Duodenal mucosa (tissue), 2 donors: ENCODE data around the gene RYR3.

Experiments used
- H3K27ac ChIP-seq: one replicate; pipeline ENCODE4 v1.7.0; 2013; ENCODE audit warnings: low read depth, low read length
- H3K27me3 ChIP-seq, 2 donors: one replicate each; pipeline ENCODE4 v1.7.0; 2013; ENCODE audit warnings: low read length in 2 of 2, control low read depth in 1 of 2; ENCODE audit not compliant: insufficient read depth in 2 of 2, control insufficient read depth in 1 of 2
- H3K36me3 ChIP-seq, 2 donors: one replicate each; pipeline ENCODE4 v1.7.0; 2013; ENCODE audit warnings: low read length in 2 of 2, control low read depth in 1 of 2; ENCODE audit not compliant: insufficient read depth in 2 of 2, control insufficient read depth in 1 of 2
- H3K4me1 ChIP-seq, 2 donors: one replicate each; pipeline ENCODE4 v1.7.0; 2013; ENCODE audit warnings: low read length in 2 of 2, control low read depth in 1 of 2; ENCODE audit not compliant: insufficient read depth in 2 of 2, control insufficient read depth in 1 of 2
- H3K4me3 ChIP-seq, 2 donors: one replicate each; pipeline ENCODE4 v1.7.0; 2013; ENCODE audit warnings: low read length in 2 of 2, low read depth in 1 of 2
- H3K9ac ChIP-seq, 2 donors: one replicate each; pipeline ENCODE4 v1.7.0; 2013; ENCODE audit warnings: low read length in 2 of 2, low read depth in 1 of 2
- H3K9me3 ChIP-seq, 2 donors: one replicate each; pipeline ENCODE4 v1.7.0; 2013; ENCODE audit warnings: low read length in 2 of 2, control low read depth in 1 of 2; ENCODE audit not compliant: control insufficient read depth in 1 of 2

RYR3 gene

DNA sequence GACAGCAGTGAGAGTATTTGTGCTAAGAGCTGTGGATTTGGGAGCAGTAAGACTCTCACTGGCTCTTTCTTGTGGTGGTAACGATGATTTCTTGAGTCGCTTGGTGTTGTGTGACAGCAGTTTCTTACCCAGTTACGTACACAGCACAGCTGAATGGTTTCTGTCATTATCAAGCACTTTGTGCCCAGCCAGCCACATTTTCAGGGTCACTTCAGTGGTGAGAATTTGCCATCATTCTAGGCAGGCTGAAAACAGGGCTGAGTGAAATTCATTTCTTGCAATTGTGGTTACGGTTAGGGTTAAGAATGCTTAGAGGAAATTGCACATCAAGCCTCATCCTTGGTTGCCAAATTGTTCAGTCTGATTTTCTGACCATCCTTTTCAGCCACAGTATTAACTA, 130.1 kb downstream of the RYR3 start:
- H3K27me3 ChIP-seq: no peaks in the 10 kb centered on the region
- H3K4me1 ChIP-seq: no peaks in the 10 kb centered on the region
- H3K27ac ChIP-seq: no peak overlapping the region
- no peak overlapping the region for H3K4me3 ChIP-seq
- no peak overlapping the region for H3K9ac ChIP-seq
- no peaks in the 10 kb centered on the region for H3K9me3 ChIP-seq
- no peaks in the 10 kb centered on the region for H3K36me3 ChIP-seq

DNA sequence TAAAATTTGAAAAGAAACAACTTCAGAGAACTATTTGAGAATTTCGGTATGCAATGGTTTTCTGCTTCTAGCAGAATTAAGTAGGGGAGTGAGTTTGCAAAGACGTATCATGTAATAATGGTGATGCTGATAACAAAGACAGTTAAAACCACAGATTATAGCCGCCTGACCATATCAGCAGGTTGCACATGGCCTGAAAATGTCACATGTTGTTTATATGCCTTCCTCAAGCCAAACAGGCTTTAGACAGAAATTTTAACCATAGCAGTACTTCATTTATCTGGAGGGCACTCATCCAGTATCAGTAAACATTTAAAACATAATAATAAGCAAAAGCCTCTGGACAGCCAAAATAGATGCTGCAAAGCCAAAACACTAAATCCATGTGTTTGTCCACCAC, 131.7 kb downstream of the RYR3 start:
- Histone ChIP-seq H3K9me3 (no peaks in the 10 kb centered on the region), H3K4me3 (no peak overlapping the region), H3K27ac (no peak overlapping the region), H3K4me1 (no peaks in the 10 kb centered on the region), H3K27me3 (no peaks in the 10 kb centered on the region), H3K36me3 (no peaks in the 10 kb centered on the region), H3K9ac (no peak overlapping the region)

DNA sequence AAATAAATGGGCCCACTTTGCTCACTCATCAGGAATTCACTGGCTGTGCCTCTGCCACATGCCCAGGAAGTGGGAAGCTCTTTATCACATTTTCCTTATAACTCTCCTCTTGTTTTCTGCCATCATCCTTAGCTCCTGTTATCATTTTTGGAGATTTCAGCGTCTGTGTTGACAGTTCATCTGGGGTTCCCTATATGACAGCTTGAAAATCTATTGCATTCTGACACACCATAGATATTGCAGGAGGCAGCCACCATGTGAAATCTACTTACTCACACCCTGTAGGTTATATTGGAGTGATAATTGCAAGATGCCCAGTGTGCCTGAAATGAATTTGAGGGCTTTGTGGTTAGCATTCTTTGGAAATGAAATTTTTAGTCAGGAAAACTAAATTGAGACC, 132.9 kb downstream of the RYR3 start:
- Histone ChIP-seq H3K9me3 (no peaks in the 10 kb centered on the region), H3K27ac (no peak overlapping the region), H3K4me1 (no peaks in the 10 kb centered on the region), H3K4me3 (no peak overlapping the region), H3K9ac (no peak overlapping the region), H3K36me3 (no peaks in the 10 kb centered on the region), H3K27me3 (no peaks in the 10 kb centered on the region)

DNA sequence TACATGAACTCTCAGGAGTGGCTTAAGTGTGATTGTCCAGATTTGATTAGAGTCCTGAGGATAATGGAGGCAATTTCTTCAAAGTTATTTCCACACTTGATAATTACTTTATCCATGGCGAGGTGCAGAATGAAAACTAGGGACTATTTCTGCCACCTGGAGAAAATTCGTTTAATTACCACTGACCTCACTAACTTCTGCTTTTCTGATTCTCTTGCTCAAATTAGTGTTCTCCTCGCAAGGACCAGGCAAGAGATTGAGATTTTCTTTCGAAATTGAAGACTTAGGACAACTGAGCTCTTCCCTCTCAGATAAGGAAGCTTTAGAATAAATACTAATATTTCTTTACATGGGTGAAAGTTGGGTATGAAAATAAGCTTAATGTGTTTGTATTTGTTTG, 135.2 kb downstream of the RYR3 start:
- Histone ChIP-seq H3K4me1 (no peaks in the 10 kb centered on the region), H3K36me3 (no peaks in the 10 kb centered on the region), H3K9me3 (no peaks in the 10 kb centered on the region), H3K9ac (no peak overlapping the region), H3K27ac (no peak overlapping the region), H3K4me3 (no peak overlapping the region), H3K27me3 (no peaks in the 10 kb centered on the region)

DNA sequence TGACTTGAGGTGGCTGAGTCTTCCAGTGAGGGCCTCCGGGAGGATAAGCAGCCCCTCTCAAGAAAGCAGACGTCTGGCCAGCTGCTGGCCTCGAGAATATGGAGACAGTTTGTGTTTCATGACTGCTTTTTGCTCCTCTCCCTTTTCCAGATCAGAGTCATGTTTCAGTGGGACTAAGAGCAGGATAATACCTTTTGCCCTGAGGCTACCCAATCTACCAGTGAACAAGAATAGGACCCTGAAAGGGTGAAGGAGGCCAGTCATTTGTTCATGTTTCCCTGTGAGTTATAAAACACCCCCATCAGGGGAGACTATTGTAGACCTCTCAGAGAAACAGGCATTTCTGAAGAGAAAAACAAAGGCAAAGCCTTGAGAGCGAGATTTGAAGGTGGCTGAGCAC, 137.4 kb downstream of the RYR3 start:
- Histone ChIP-seq H3K36me3 (no peaks in the 10 kb centered on the region), H3K4me3 (no peak overlapping the region), H3K27me3 (no peaks in the 10 kb centered on the region), H3K9ac (no peak overlapping the region), H3K27ac (no peak overlapping the region), H3K9me3 (no peaks in the 10 kb centered on the region), H3K4me1 (no peaks in the 10 kb centered on the region)

DNA sequence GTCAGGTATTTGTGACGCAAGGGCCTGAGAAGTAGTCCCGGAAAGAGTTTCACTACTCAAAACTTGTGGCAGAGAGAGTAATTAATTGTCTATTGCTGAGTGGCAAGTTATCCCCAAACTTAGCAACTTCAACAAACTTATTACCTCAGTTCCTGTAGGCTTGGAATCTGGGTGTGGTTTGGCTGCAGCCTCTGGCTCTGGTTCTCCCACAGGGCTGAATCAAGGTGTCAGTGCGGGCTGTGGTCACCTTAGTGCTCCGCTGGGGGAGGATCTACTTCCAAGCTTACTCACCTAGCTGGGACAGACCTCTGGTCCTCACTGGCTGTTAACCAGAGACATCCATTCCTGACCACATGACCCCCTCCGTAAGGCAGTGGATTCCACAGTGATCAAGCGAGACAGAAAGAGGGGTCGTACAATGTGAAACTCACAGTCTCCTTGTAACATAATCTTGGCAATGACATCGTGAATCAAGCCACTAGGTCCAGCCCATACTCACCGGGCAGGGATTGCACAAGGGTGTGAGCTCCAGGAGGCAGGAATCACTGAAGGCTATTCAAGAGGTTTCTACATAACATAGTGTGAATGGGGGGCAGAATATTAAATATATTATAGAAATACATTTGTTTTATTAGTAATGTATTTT, 138.3 kb downstream of the RYR3 start:
- no peaks in the 10 kb centered on the region for H3K4me1 ChIP-seq
- H3K9ac ChIP-seq: no peak overlapping the region
- H3K27me3 ChIP-seq: no peaks in the 10 kb centered on the region
- H3K27ac ChIP-seq: no peak overlapping the region
- H3K9me3 ChIP-seq: no peaks in the 10 kb centered on the region
- H3K36me3 ChIP-seq: no peaks in the 10 kb centered on the region
- no peak overlapping the region for H3K4me3 ChIP-seq

DNA sequence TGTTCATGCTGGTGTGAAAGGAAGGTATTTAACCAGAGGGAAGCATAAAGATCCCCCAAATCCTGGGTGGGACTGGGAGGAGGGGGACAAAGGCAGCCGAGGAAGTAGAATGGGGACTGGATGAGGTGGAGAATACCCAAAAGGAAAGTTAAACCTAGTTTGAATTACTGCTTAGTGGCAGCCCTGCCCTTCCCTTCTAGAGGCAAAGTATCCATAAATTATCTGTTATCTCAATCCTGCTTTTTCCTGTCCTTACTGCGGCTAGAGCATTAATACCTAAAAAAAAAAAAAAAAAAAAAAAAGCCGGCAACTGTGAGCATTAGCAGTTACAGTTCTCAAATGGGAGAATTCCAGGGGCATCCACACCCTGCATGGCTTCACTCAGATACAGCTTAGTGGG, 139.0 kb downstream of the RYR3 start:
- H3K9ac ChIP-seq: no peak overlapping the region
- H3K27ac ChIP-seq: no peak overlapping the region
- H3K4me3 ChIP-seq: no peak overlapping the region
- H3K36me3 ChIP-seq: no peaks in the 10 kb centered on the region
- no peaks in the 10 kb centered on the region for H3K4me1 ChIP-seq
- H3K9me3 ChIP-seq: no peaks in the 10 kb centered on the region
- no peaks in the 10 kb centered on the region for H3K27me3 ChIP-seq

DNA sequence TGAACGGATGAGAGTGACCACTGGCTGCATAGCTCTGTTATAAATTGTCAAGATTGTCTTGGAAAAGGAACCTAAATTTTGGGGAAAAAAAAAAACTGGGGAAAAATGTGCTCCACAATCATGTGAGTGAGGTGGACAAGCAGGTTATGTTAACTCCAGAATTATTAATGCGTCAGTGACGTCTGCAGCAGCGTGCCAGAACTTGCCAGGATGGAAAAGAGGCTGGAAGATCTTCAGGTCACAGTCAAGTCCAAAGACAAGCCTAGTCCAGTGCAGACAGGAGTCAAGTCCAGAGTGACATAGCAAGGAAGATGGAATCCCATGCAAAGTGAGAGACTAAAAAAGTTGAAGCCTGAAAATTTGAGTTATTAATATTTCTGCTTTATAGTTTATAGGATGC, 140.6 kb downstream of the RYR3 start:
- H3K27me3 ChIP-seq: no peaks in the 10 kb centered on the region
- H3K36me3 ChIP-seq: no peaks in the 10 kb centered on the region
- no peak overlapping the region for H3K27ac ChIP-seq
- H3K9me3 ChIP-seq: no peaks in the 10 kb centered on the region
- H3K4me3 ChIP-seq: no peak overlapping the region
- H3K9ac ChIP-seq: no peak overlapping the region
- no peaks in the 10 kb centered on the region for H3K4me1 ChIP-seq

DNA sequence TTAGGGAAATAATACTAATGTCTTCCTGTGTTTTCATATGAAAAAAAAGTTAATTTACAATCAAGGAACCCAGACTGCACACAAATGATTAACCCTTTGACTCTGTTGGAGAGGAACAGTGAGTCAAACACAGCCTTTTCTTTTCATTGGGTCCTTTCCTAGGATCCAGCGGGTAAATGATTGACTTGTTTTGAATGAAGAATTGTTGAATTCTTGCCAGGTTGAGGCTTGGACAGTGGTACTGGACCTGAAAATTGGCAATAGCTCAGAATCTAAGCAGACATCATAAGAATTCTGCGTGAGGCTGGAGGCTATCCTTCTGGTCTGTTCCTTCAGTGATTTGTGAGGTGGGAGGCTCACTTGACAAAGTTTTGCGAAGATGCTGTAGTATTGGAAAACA, 143.0 kb downstream of the RYR3 start:
- Histone ChIP-seq H3K27ac (no peak overlapping the region), H3K27me3 (no peaks in the 10 kb centered on the region), H3K36me3 (no peaks in the 10 kb centered on the region), H3K9me3 (no peaks in the 10 kb centered on the region), H3K4me3 (no peak overlapping the region), H3K9ac (no peak overlapping the region), H3K4me1 (no peaks in the 10 kb centered on the region)

DNA sequence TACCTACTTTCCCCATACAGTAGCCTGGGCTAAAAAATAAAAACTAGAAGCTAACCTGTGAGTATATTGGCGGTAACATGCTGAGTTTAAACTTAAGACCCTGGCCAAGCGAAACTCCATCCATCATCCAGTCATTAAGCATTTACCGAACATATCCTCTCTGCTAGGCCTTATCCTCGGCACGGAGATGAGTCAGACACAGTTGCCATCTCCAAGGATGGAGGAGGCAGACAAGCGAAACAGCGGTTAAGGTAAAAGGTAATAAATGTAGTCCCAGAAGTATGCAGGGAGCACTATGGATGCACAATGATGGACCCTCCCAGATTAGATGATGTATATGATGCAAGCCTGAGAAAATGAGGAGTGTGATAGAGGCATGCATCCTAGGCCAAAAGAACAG, 143.6 kb downstream of the RYR3 start:
- no peak overlapping the region for H3K4me3 ChIP-seq
- no peak overlapping the region for H3K27ac ChIP-seq
- no peaks in the 10 kb centered on the region for H3K36me3 ChIP-seq
- no peaks in the 10 kb centered on the region for H3K4me1 ChIP-seq
- H3K27me3 ChIP-seq: no peaks in the 10 kb centered on the region
- no peak overlapping the region for H3K9ac ChIP-seq
- H3K9me3 ChIP-seq: no peaks in the 10 kb centered on the region

DNA sequence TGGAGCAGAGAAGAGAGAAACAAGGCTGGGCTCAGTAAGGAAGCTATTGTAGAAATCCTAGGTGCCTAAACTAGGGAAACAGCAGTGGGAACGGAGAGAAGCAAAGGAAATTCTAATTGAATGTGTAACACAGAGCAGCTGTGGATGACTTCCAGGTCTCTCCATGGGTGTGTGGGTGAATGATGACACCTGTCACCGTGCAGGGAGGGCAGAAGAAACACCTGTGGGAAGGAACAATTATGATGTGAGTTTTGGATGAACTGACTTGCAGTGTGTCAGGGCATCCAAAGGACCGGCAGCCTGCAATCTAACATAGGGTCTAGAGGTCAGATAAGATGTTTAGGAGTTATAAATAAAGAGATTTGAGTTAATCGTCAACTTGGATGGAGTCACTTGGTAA, 144.2 kb downstream of the RYR3 start:
- H3K27me3 ChIP-seq: no peaks in the 10 kb centered on the region
- H3K4me3 ChIP-seq: no peak overlapping the region
- H3K27ac ChIP-seq: no peak overlapping the region
- no peaks in the 10 kb centered on the region for H3K4me1 ChIP-seq
- H3K9ac ChIP-seq: no peak overlapping the region
- H3K9me3 ChIP-seq: no peaks in the 10 kb centered on the region
- no peaks in the 10 kb centered on the region for H3K36me3 ChIP-seq
